Measurements from ENCODE around the gene NCOA7. TPM values are rescaled to one million over a fixed set of nuclear protein-coding genes. Genes with fewer than 3 reads are reported as not detected.

NCOA7 gene
- total and polyA plus RNA-seq, 2 of the 8 experiments (the other 6 are each of a cell fraction or from before 2014, with no cell fraction given): 2.6 to 10.7 TPM

GRCh38 chr6:125844989-125845388 lies 54.2 kb downstream of the NCOA7 start:
- Histone ChIP-seq H3K4me3 (ENCODE audit: extremely low read depth in 1 of 4, insufficient read depth in 2 of 4, low read depth in 3 of 4, low read length in 4 of 4) (no peak overlapping the region), H3K23ac (ENCODE audit: insufficient read length) (no peak overlapping the region), H2BK12ac (ENCODE audit: low read depth, low read length) (no peak overlapping the region), H3K4ac (replicated peaks; ENCODE audit: insufficient read length, low read depth, low read length) (no peak overlapping the region), H3K4me2 (ENCODE audit: insufficient read depth in 1 of 2, low read depth in 2 of 2, low read length in 2 of 2) (no peak overlapping the region), H3K79me1 (ENCODE audit: low read depth, low read length) (no peaks in the 10 kb centered on the region), H3K79me2 (ENCODE audit: control insufficient read depth in 1 of 2, insufficient read depth in 2 of 2, low read length in 2 of 2) (no peaks in the 10 kb centered on the region), H4K20me1 (replicated peaks in 1 of 2; ENCODE audit: control insufficient read depth in 1 of 2, insufficient read depth in 2 of 2, low read length in 2 of 2) (no peaks in the 10 kb centered on the region), H4K5ac (ENCODE audit: insufficient read length, low read depth, low read length) (no peak overlapping the region), H2AFZ (ENCODE audit: low read length) (no peak overlapping the region), H3K27me3 (replicated peaks in 1 of 4; ENCODE audit: control insufficient read depth in 3 of 4, extremely low read depth in 1 of 4, insufficient read depth in 3 of 4, low read length in 3 of 4) (no peaks in the 10 kb centered on the region), H3K23me2 (ENCODE audit: low read depth, low read length) (no peaks in the 10 kb centered on the region), H3K9me3 (ENCODE audit: insufficient read depth in 2 of 2, low read depth in 1 of 2, low read length in 1 of 2) (no peaks in the 10 kb centered on the region), H3K36me3 (ENCODE audit: control insufficient read depth in 2 of 4, insufficient read depth in 4 of 4, low read length in 3 of 4) (no peaks in the 10 kb centered on the region), H3K18ac (ENCODE audit: extremely low read depth, low read length) (no peak overlapping the region), H2BK5ac (ENCODE audit: low read depth, low read length) (no peak overlapping the region), H2BK120ac (replicated peaks; ENCODE audit: low read depth, low read length) (no peak overlapping the region), H3K56ac (replicated peaks; ENCODE audit: insufficient read length, low read depth, low read length) (no peak overlapping the region), H2AK5ac (ENCODE audit: low read depth, low read length) (no peak overlapping the region), H4K91ac (replicated peaks; ENCODE audit: insufficient read length, low read length) (no peak overlapping the region), H2BK15ac (ENCODE audit: low read length) (no peak overlapping the region), H3K27ac (ENCODE audit: low read depth, low read length) (no peak overlapping the region), H3K4me1 (replicated peaks in 1 of 4; ENCODE audit: control insufficient read depth in 3 of 4, insufficient read depth in 4 of 4, low read length in 3 of 4) (no peaks in the 10 kb centered on the region), H3K9ac (replicated peaks in 1 of 4; ENCODE audit: extremely low read depth in 1 of 4, low read depth in 3 of 4, low read length in 3 of 4) (no peak overlapping the region), H2BK20ac (ENCODE audit: low read length) (no peak overlapping the region), H3K14ac (ENCODE audit: insufficient read length) (no peak overlapping the region), H4K8ac (ENCODE audit: extremely low read depth, insufficient read depth, low read length) (no peak overlapping the region)
- TF ChIP-seq POLR2AphosphoS5 (IDR thresholded peaks at IDR 0.05; ENCODE audit: low read depth, low read length) (no peak), PHF8 (conservative IDR thresholded peaks at IDR 0.05; ENCODE audit: low read depth, low read length) (no peak)
- ChIA-PET POLR2A (ENCODE audit: partially characterized antibody) (interaction anchor here (1.3 kb wide), 1 partner anchor 13 kb away, joined by 5 read pairs; no protein-coding TSS in a partner anchor), CTCF (ENCODE audit: partially characterized antibody) (interaction anchor here (0.6 to 1.9 kb wide), 10 partner anchors 11 to 410 kb away, joined by 3 to 11 read pairs (median 4); partner anchors contain the start of gene NCOA7)
- 84% methylated on average over 5 of the region's 5 CpGs; no CpG with 5 or more reads in 1 of the 2 experiments for WGBS, 2 experiments (ENCODE audit: extremely low coverage in 1 of 2, insufficient coverage in 1 of 2, insufficient read length in 1 of 2, insufficient replicate concordance in 2 of 2, low coverage in 1 of 2, low lambda C conversion rate in 2 of 2, missing lambda C conversion rate in 1 of 2)
- no peak for DNase-seq (ENCODE audit: low read depth in 1 of 2, low spot score in 2 of 2)
- FAIRE-seq: no peak
